ENCODE measurements around the gene TTYH3. TPM values are rescaled to one million over a fixed set of nuclear protein-coding genes. Genes with fewer than 3 reads are reported as not detected.

TTYH3 gene
- total and polyA plus RNA-seq, 2 of the 13 experiments (the other 11 are each of a cell fraction or from before 2014, with no cell fraction given), result 26.3 to 50.0 TPM

GRCh38 chr7:2659556-2660358 lies 28.0 kb downstream of the TTYH3 start:
- Histone ChIP-seq H2AFZ (ENCODE audit: low read length) (no peak overlapping the region), H3K79me2 (ENCODE audit: insufficient read depth, low read length) (no peaks in the 10 kb centered on the region), H3K4me3 (replicated peaks in 1 of 3; ENCODE audit: insufficient read depth in 1 of 3, low read depth in 2 of 3, low read length in 3 of 3) (no peak overlapping the region), H3K4me1 (ENCODE audit: insufficient read depth, low read length) (peaks cover 19% of the 10 kb centered on the region), H4K20me1 (ENCODE audit: insufficient read depth, low read length) (peaks cover 7% of the 10 kb centered on the region; the same call in 1 of the 2 replicates), H3K4me2 (ENCODE audit: low read depth, low read length) (no peak overlapping the region), H3K36me3 (replicated peaks in 1 of 2; ENCODE audit: control insufficient read depth in 1 of 2, insufficient read depth in 2 of 2, low read length in 2 of 2) (peaks cover 22 to 36% of the 10 kb centered on the region in 2 experiments), H3K9me3 (ENCODE audit: low read length) (no peaks in the 10 kb centered on the region), H3K27ac (ENCODE audit: extremely low read length, insufficient read depth, low read length) (no peak overlapping the region), H3K27me3 (ENCODE audit: control insufficient read depth in 1 of 2, insufficient read depth in 2 of 2, low read length in 2 of 2) (no peaks in the 10 kb centered on the region), H3K9ac (ENCODE audit: insufficient read depth, low read depth, low read length) (no peak overlapping the region)
- intact Hi-C loops (cut with micrococcal nuclease; ENCODE audit: unreplicated experiment), result no loop called here
- ChIA-PET CTCF (ENCODE audit: low intra/inter-chr PET ratio, low total read pairs) (no interaction called here), POLR2A (interaction anchor here (1.0 kb wide), 1 partner anchor 132 kb away, joined by 3 read pairs; no protein-coding TSS in a partner anchor)
- no peak for DNase-seq (ENCODE audit: low spot score)
- ATAC-seq, result no peak
- in situ Hi-C loops (cut with HindIII; ENCODE audit: extremely low pct_ligation_motif_present, low pct_unique_long_range_greater_than_20kb), result no loop called here
- FAIRE-seq, result no peak
- 93% methylated on average over 26 of the region's 36 CpGs for WGBS (ENCODE audit: low lambda C conversion rate)
- no TSS peak for BruUV-seq (replicated peaks)
- TF ChIP-seq SMAD3 (CRISPR knock-in tag; IDR thresholded peaks at IDR 0.05), result no peak
- no peak for TF ChIP-seq ZNF510 (CRISPR knock-in tag; IDR thresholded peaks at IDR 0.05; ENCODE audit: low read depth)
- TF ChIP-seq RBM22 (optimal IDR thresholded peaks at IDR 0.05; ENCODE audit: low read length), result peak; percentile 50
- TF ChIP-seq SKI (IDR thresholded peaks at IDR 0.05; ENCODE audit: partially characterized antibody), result no peak
- TF ChIP-seq ZNF160 (CRISPR knock-in tag; IDR thresholded peaks at IDR 0.05), result no peak
- no peak for TF ChIP-seq ZNF460 (CRISPR knock-in tag; IDR thresholded peaks at IDR 0.05; ENCODE audit: borderline replicate concordance)
- no peak for TF ChIP-seq ZNF574 (CRISPR knock-in tag; IDR thresholded peaks at IDR 0.05)
- TF ChIP-seq ZNF3 (CRISPR knock-in tag; IDR thresholded peaks at IDR 0.05), result no peak
- no peak for TF ChIP-seq ZFP36 (IDR thresholded peaks at IDR 0.05; ENCODE audit: borderline replicate concordance, low read depth, low read length, partially characterized antibody)
- TF ChIP-seq HNRNPL (IDR thresholded peaks at IDR 0.05; ENCODE audit: low read depth, low read length), result 0 out of 2 replicates have a peak, but pooled peaks have one; percentile 19
- no peak for TF ChIP-seq ZNF24 (IDR thresholded peaks at IDR 0.05)
- TF ChIP-seq ZIK1 (CRISPR knock-in tag; IDR thresholded peaks at IDR 0.05; ENCODE audit: borderline replicate concordance, low read depth), result no peak
- no peak for TF ChIP-seq THAP9 (CRISPR knock-in tag; IDR thresholded peaks at IDR 0.05; ENCODE audit: borderline replicate concordance)
- no peak for TF ChIP-seq KLF11 (CRISPR knock-in tag; IDR thresholded peaks at IDR 0.05)
- TF ChIP-seq SMYD3 (CRISPR knock-in tag; IDR thresholded peaks at IDR 0.05), result no peak
- TF ChIP-seq ZNF362 (CRISPR knock-in tag; IDR thresholded peaks at IDR 0.05; ENCODE audit: borderline replicate concordance), result no peak
- TF ChIP-seq RBFOX2 (IDR thresholded peaks at IDR 0.05; ENCODE audit: low read depth, low read length), result 0 out of 2 replicates have a peak, but pooled peaks have one; percentile 10
- peak; percentile 24 for TF ChIP-seq AGO2 (optimal IDR thresholded peaks at IDR 0.05; ENCODE audit: low read depth, low read length)

Data from HepG2 (cell line).